ENCODE data around the gene SAP30BP. TPM values are rescaled to one million over a fixed set of nuclear protein-coding genes. Genes with fewer than 3 reads are reported as not detected.

SAP30BP gene
- polyA plus RNA-seq, 2 of the 4 experiments (the other 2 are of a cell fraction) = 103 to 139 TPM

- TF ChIP-seq ZFP36 (IDR thresholded peaks at IDR 0.05; ENCODE audit: borderline replicate concordance, partially characterized antibody) (no peak), ZNF302 (CRISPR knock-in tag; IDR thresholded peaks at IDR 0.05) (0 out of 2 replicates have a peak, but pooled peaks have one; percentile 36), EHF (CRISPR knock-in tag; IDR thresholded peaks at IDR 0.05) (peak; percentile 67), CHD2 (IDR thresholded peaks at IDR 0.05; ENCODE audit: low read length, partially characterized antibody) (no peak), KDM5A (IDR thresholded peaks at IDR 0.05) (no peak), HOXA7 (CRISPR knock-in tag; IDR thresholded peaks at IDR 0.05) (no peak), HMGXB4 (CRISPR knock-in tag; IDR thresholded peaks at IDR 0.05; ENCODE audit: borderline replicate concordance) (no peak), BCL3 (IDR thresholded peaks at IDR 0.05) (peak; percentile 61; the same call in 1 of the 3 replicates), MAZ (IDR thresholded peaks at IDR 0.05; ENCODE audit: borderline replicate concordance, low read depth, low read length) (no peak), HOXB13 (CRISPR knock-in tag; IDR thresholded peaks at IDR 0.05; ENCODE audit: low read depth) (peak; percentile 79), HOXB5 (CRISPR knock-in tag; IDR thresholded peaks at IDR 0.05) (peak; percentile 35; the same call in 1 of the 2 replicates), PBX3 (IDR thresholded peaks at IDR 0.05) (no peak; the same call in 1 of the 2 replicates), FOSL2 (IDR thresholded peaks at IDR 0.05) (0 out of 2 replicates have a peak, but pooled peaks have one; percentile 6), FOSL2 (CRISPR knock-in tag; IDR thresholded peaks at IDR 0.05) (peak; percentile 27), ZC3H11A (IDR thresholded peaks at IDR 0.05) (no peak), ESRRA (IDR thresholded peaks at IDR 0.05; ENCODE audit: borderline replicate concordance, low read length) (no peak), KDM1A (IDR thresholded peaks at IDR 0.05; ENCODE audit: low read depth) (no peak), MAFK (IDR thresholded peaks at IDR 0.05; ENCODE audit: partially characterized antibody) (no peak), RCOR1 (IDR thresholded peaks at IDR 0.05; ENCODE audit: low read depth, low read length) (no peak), ELK1 (IDR thresholded peaks at IDR 0.05; ENCODE audit: low read depth, low read length) (no peak), HES2 (IDR thresholded peaks at IDR 0.05) (no peak), CTCF (IDR thresholded peaks at IDR 0.05) (no peak; the same call in 2 of the 3 replicates), RFX5 (IDR thresholded peaks at IDR 0.05) (no peak)
Observed at GRCh38 chr17:75693500-75694481, 26.7 kb downstream of the SAP30BP start (continued).

All from A549 (cell line).